HG02678 (cell line): ENCODE measurements around the gene NATD1.

ENCODE experiments used
- ATAC-seq: cut with Tn5 transposase; IDR thresholded peaks from one replicate; pipeline ENCODE4 v1.9.1; 2021; ENCODE audit warnings: mild to moderate bottlenecking, moderate library complexity; ENCODE audit not compliant: unreplicated experiment

NATD1 gene

DNA sequence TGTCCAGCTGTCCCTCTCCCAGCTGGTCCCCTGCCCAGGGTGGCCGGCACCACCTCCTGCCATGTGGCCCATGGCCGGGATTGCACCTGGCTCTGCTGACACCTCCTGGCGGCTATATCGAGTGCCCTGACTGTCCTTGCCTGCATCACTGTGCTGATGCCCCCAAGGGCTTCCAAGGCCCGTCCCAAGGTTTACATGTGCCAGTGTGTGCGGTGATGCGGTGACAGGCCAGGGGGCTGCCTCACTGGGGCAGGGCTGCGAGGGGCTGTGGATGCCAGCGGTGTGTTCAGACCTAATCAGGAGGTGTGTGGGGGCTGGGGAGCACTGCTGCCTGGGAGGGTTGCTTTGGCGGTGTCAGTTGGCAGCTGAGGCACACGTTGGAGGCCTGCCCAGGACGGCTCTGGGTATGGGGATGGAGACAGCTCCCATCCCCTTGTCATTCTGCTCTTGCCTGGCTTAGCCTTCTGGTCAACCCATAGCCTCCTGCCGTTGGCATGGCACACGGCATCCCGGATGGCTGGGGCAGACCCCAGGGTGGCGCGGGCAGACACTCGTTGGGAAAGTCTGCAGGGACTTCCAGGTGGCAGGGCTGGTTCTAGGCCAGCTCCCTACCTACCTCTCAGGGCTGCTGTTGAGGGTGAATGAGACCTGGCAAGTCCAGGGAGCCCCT, 36.8 kb upstream of the NATD1 start:
- no peak for ATAC-seq

DNA sequence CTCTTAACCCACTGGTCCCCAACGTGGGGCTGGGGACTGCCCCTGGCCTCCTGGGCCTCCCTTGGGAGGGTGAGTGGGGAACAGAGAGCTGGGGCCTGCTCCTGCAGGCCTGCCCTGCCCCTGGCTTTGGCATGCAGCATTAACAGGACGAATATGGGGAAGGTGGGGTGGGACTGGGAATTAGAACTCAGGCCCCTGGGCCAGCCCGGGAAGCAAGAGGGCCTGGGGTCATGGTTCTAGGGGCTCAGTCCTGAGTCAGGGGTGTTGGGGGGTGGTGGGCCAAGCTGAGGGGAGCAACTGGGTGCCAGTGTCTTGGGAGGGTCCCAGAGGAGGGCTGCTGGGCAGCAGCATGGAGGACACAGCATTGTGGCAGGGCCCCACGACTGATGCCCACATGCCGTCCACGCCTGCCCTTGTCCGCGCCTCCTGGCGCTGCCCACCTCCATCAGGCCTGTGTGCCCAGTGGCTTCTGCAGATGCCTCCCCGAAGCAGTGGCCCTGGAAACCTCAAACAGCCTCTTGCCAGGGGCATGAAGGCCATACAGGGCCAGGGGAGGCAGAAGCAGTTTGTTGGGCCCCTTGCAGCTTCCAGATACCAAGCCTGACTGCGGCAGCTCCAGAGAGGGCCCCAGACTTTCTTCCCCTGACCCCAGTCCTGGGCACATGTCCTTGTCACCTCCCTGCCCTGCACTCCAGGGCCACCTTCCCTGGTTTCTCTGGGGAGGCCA, 36.1 kb upstream of the NATD1 start:
- no peak for ATAC-seq

DNA sequence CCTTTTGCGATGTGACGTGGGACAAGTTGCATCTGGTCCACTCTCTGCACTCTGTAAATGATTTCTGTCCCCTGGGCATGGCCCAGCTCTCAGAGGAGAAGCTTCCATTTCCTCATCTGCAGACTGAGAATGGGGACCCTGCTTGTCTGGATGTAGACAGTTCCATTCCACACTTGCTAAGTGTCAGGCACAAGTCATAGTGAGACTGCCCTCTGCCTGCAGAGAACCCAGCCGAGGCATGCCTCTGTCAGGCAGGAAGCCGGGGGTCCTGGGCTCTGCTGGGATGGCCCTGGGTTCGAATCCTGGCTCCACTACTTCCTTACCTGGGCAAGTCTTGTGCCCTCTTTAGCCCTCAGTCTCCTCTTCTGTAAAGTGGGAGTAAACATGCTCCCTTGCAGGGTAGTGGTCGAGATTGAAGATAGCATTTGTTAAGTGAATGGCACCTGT, 35.4 kb upstream of the NATD1 start:
- peak; percentile 10 for ATAC-seq

DNA sequence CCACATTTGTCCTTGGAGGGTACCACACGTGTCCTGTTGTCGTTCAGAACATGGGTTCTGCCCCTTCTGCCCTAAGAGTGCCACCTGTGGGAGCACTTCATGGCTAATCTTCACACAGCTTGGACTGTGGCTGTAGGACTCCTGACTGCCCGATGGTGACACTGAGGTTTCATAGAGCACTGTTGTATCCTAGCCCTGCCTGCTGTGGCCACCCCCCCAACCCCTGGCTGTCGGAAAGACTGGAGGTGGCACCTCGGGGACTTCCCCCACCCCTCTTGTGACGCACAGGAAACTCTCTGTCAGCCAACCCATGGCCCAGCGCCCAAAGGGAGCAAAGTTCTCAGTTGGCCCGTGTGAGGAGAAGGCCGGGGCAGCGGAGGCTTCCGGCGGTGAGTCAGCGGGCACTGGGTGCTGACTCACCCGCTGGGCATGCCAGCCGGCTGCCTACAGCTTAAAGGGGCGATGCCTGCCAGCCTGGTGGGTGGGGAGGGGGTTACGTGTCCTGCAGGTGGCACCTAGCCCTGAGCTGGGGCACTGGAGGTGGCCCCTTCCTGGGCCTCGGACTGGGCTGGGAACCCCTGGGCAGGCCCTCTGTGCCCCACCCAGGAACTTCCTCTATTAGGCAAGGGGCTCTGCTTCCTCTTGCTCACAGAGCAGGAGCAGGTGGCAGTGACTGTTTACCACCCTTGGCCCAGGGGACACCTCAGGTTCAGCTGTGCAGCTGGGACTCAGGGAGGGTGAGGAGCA, 34.7 kb upstream of the NATD1 start:
- peak; percentile 34 for ATAC-seq

DNA sequence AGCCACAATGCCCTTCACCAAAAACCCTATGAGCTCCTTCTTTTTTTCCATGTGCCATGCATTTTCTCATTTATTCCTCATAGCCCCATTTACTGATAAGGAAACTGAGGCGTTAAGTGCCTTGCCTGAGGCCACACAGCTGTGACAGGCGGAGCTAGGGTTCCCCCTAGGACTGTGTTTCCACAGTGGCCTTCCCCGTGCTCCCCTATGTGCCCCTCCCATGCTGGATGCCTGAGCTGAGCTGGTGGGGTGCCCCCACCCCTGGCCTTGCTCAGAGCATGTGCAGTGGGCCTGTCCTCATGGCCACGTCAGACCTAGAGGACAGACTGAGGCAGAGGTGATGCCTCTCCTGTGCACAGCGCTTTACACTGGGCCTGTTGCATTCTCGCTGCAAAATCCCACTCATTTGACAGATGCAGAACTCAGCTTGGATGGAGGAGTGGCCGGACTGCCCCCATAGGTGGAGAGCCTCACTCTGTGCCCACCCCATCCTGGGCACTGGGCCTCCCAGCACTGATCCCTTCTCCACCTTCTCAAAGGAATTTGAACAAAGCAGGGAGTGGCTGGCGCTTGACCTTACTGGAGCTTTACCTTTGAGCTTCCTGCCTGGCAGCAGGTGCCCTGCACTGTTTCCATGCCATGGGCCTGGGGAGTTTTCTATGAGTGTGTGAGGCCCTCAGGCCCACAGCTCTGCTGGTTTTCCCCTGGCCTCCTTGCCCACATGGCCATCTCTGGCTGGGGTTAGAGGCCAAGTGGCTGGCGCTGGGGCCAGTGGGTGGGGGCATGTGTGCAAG, 33.9 kb upstream of the NATD1 start:
- no peak for ATAC-seq

DNA sequence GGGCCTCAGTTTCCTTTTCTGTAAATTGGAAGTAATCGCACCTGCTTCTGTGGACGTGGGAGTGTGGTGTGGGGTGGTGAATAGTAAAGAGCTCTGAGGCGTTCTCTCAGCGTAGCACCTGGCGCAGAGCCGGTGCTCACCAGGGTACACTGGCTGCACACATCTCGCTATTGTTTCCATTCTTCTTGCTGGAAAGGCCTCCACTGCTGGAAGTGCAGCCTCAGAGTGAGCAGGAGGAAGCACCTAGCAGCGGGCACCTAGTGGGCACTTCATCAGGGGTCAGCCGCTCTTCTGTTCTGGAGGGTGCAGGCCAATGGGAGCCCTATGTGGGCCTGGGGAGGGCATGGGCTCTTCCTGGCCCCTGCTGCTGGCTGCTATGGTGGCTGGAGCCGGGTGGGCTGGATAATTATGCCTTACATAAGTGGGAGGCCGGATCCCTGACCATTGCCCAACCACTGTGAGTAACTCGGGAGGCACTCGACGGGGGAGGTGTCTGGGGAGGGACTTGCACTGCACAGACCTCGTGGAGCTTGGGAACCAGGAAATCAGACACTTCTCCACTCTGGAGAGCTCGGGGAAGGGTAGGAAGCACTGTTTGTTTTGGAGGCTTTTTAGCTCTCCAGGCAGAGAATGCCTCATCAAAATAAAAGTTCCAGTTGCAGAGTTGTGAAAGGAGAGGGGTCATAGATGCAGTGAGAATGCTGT, 33.0 kb upstream of the NATD1 start:
- ATAC-seq, result no peak

DNA sequence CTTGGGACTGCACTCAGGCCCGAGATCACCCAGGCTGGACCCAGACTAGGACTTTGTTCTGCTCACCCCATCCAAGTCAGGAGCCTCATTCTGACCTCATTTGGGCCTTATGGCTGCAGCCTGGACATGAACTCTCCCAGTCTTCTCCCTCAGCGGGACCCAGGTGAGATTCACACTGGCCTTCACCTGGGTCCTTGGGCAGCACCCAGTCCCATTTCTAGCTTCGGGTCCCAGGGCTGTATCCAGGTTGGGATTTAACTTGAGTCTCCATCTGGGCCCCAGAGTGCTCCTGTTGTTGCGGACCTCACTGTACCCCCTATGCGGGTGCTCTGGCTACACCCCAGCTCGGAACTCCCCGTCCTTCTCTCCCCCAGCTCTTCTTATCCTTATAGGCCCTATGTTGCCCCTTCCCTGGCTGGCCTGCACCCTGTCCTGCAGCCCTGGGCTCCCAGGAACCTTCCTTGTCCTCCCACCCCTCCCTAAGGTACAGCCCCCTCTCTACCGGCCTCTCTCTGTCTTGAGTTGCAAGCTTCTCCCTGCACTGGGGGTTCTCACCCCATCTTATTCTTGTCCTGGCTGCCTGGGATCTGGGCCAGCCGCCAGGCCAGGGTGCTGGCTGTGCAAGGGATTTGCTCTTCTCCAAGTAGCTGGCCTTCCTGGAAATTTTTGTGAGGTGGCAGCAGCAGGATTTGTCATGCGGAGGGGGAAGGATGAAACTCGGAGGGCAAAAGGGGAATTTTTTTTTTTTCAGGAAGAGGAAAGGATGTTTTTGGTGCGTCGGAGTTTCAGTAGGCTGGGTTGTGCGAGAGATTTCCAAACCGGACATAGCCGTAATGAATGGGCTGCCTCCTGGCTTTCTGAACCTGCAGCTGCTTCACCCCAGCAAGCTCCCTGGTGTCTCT, 32.2 kb upstream of the NATD1 start:
- no peak for ATAC-seq

DNA sequence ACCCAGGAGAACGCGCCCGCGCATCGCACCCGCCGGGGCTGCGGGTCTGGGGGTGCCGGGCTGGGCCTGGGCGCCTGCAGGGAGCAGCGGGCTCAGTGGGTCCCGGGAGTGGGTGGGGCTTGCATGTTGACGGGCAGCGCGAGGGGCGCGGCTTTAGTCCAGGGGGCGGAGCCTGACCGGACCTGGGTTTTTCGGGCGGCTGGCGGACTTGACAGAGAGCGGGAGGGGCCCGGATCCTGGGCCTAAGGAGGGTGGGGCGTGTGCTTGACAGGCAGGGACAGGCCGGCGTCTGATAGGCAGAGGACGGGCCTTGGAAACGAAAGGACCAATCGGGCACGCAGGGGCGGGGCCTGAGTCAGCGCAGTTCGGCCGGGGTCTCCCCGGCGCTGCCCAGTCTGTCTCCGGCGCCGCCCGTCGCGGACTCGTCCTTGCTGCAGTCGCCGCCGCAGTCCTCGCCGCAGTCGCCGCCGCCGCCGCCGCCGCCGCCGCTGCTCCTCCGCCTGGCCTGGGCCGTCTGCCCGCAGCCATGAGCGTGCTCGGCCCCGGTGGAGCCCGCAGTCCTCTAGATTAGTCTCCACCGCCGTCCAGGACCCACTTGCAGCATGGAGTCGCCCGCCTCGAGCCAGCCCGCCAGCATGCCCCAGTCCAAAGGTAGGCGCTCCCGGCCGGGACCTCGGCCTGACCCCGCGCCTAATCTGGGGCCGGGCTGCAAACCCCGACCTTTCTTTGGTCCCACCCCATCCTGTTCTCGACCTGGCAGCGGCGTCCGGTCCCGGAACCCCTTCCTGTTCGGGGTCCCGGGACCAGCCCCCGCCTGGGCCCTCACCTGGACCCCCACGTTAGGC, 31.3 kb upstream of the NATD1 start, which contains the start of gene MAP2K3:
TSS of gene MAP2K3 (plus strand) at position 393 of the 845 bp plus-strand sequence. CDS start at position 603, 210 bp downstream.
- peak; percentile 78 for ATAC-seq

DNA sequence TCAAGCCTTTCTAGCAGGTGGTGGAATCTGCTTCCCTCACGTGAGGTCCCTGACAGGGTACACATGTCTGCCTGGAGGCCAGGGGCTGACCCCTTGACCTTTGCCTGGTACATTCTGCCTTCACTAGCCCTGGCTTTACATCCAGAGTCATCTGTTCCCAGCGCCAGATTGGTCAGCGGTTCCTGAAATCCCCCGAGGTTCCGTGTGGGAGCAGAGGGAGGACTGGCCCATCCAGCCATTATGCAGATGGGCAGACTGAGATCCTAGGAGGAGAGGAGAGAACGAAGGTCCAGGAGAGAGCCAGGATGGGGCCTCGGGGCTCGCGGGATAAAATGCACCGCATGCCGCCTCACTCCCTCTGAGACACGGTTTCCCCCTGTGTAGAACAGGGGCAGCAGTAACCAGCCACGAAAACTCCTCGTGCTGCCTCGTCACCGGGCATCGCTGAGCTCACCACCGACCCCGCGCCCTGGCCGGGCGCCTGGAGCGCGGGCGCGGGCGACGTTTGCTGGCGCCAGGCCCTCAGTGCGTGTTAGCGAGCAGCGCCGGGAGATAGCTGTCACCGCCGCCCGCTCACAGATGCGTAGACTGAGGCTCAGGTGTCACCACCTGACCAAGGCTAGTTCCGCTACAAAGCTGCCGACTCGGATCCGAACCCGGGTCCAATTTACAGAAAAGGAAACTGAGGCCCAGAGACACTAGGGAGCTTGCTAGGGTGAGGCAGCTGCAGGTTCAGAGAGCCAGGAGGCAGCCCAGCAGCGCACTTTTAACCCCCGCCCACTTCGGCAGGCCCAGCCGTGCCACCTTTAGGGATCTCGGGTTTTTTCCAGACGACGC, 30.5 kb upstream of the NATD1 start:
- no peak for ATAC-seq

DNA sequence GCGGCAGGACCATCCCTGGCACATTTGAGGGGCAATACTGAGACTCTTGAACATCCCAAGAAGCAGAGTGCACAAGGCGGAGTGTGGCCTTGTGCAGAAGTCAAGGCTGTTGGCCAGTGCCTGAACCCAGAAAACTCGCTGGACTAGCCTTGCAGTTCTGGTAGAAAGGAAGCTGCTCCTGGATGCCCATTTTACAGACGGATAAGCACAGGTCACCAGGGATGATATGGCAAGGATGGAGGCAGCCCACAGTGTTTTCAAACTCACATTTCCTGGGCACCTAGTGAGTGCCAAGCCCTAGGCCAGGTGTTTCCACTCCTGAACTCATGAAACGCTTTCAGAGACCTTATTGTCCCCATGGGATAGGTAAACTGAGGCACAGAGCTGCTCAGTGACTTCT, 29.6 kb upstream of the NATD1 start:
- ATAC-seq, result no peak

DNA sequence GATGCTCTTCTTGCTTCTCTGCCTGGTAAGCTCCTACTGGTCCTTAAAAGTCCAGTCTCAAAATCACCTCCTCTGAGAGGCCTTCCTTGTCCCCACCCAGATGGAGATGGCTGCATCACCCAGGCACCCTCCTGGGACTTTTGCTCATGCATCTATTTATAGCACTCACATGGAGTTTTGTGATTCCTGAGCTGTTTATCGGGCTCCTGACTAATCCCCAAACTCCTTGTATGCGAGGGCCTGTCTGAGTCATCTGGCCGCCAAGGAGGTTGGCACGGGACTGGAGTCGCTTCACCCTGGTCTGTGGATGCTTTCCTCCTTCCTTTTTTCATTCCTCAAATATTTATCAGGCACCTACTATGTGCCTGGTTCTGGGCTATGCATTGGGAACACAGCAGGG, 29.0 kb upstream of the NATD1 start:
- ATAC-seq, result no peak

DNA sequence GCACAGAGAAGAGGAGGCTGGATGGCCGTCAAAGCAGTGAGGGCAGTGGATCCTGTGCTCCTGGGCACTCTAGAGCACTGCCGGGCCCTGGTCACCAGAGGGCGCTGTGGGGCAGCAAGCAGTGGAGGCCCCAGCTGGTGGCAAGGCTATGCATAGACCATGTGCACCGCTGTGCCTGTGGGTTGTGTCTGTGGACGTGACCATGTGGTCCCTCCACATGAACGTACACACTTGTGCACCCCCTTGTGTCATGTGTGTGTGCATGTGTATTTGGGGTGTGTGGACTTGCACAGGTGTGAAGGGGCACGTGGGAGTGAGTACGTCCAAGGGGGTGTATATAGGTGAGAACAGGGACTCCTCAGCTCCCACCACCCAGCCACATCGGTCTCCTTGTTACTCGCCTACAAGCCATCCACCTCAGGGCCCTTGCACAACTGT, 26.9 kb upstream of the NATD1 start:
- peak; percentile 26 for ATAC-seq

DNA sequence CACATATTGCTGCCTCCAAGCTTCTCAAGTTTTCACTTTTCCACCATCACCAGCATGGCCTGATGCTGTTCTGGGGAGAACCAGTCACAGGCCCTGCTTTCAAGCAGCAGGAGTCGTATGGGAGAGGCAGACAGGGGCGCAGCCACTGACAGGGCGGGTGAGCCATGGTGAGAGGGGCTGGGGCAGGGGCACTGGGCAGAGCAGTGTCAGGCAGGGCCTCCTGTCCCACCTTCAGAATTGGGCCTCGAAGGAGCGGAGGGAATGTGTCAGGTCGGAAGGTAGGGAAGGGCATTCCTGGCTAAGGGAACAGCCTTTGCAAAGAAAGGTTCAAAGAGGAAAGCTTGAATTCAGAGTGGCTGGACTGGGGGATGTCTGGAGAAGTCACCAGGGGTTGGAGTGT, 26.4 kb upstream of the NATD1 start:
- no peak for ATAC-seq

DNA sequence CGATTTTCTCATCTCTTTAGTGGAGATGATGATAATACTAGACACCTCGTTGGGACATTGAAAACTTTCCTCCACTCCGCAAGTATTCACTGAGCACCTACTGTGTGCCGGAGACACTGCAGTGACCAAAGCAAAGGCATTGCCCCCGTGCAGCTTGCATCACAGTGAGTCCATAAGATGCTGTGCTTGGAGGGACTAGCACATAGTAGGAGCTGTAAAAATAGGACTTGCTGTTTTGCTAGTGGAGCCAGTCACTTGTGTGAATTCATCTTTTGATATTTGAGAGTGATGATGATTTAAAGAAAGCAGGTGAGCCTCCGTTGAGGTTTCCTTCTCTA, 26.0 kb upstream of the NATD1 start:
- ATAC-seq, result no peak

DNA sequence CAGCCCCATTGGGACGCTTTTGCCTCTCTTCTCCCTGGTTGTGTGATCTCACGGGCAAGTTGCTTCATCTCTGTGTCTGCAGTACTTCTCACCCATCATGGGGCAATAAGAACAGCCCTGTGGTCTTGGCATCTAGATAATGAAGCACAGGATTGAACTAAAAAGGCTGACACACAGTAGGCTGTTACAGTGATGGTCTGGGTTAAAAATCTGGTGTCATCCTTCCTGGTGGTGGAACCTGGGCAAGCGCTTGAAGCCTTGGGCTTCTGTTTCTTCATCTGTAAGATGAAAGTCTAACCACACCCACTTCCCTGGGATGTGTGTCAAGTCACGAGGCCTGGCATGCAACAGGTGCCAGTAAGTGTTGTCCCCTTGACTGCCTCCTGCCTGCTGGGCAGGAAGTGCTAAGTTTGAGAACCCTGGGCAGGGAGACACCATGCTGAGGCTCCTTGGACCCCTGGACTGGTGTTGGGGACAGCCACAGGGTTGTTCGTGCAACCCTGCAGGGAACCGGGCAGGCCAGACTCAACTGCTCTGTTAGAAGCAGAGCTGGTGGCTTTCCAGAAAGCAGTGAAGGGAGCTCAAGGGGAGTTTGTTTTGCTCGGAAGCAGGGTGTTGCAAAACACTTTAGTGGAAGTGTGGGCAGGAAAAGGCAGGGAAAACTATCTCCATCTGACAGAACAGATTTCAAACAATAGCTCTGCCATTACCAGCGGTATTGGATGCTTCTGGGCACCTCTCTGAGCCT, 25.4 kb upstream of the NATD1 start:
- ATAC-seq, result no peak

DNA sequence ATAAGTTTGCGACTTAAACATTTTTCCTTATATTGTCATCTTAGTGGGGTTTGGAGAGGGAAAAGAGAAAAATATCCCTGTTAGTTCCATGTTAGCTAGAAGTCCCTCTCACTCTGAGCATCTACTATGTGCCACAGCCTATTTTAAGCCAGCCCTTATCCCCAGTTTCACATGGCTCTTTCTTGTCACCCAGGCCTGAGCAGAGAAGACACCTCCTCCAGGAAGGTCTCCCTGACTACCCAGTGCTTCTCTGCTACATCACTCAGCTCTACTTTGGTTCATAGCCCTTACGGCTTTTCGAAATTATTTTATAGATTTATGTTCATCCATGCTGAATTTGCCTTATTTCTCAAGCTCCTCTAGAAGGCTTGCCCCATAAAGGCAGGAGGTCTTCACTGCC, 24.1 kb upstream of the NATD1 start:
- no peak for ATAC-seq

DNA sequence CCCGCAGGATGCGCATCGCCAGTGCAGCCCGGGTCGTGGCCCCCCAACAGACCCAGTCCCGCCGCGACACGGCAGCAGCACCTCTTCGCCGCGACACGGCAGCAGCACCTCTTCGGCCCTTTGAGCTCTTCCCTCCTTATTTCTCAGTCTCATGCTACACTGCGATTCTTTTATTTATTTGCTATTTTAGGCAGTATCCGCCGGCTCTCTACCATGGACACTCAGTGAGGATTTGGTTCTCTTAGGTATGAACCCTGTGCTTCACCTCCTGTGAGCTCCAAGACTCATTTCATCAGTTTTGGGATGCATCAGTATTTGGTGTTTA, 23.0 kb upstream of the NATD1 start:
- no peak for ATAC-seq
